ENCODE measurements around the gene OR6K2.

- TF ChIP-seq CTCF (conservative IDR thresholded peaks at IDR 0.05) (no peak), ZFX (IDR thresholded peaks at IDR 0.05) (no peak)
Observed at GRCh38 chr1:158652721-158653334, 47.6 kb downstream of the OR6K2 start.
